Measurements from ENCODE around the gene LRG1. TPM values are rescaled to one million over a fixed set of nuclear protein-coding genes. Genes with fewer than 3 reads are reported as not detected.

LRG1 gene
- total RNA-seq, 2 donors from 2014 or later = 11.6 to 31.8 TPM

GRCh38 chr19:4519172-4519496 lies 20.7 kb downstream of the LRG1 start:
- intact Hi-C loops (cut with DNase I, micrococcal nuclease) = no loop called here
- ATAC-seq (no peak), DNase-seq (no peak)

- intact Hi-C loops (cut with DNase I, micrococcal nuclease) = no loop called here
- peak in 1 of 2 donors; percentile 73 for DNase-seq
- ATAC-seq = peak; percentile 56
Observed at GRCh38 chr19:4518345-4519171, 21.3 kb downstream of the LRG1 start, which contains the start of gene PLIN4. Gene PLIN4 (minus strand): TSS chr19:4518486. CDS start chr19:4518272, 214 bp downstream.

- ATAC-seq (no peak), DNase-seq (no peak)
- intact Hi-C loops (cut with DNase I, micrococcal nuclease) = no loop called here
Observed at GRCh38 chr19:4517451-4518057, 22.3 kb downstream of the LRG1 start.

GRCh38 chr19:4516939-4517300 lies 22.9 kb downstream of the LRG1 start:
- ATAC-seq = no peak
- intact Hi-C loops (cut with DNase I, micrococcal nuclease) = no loop called here
- no peak for DNase-seq

- intact Hi-C loops (cut with DNase I, micrococcal nuclease) = no loop called here
- DNase-seq (no peak), ATAC-seq (no peak)
Observed at GRCh38 chr19:4516199-4516938, 23.5 kb downstream of the LRG1 start.

- no peak for ATAC-seq
- intact Hi-C loops (cut with DNase I, micrococcal nuclease) = no loop called here
Observed at GRCh38 chr19:4515732-4516131, 24.1 kb downstream of the LRG1 start.

GRCh38 chr19:4513248-4513647 lies 26.6 kb downstream of the LRG1 start:
- ATAC-seq (no peak), DNase-seq (no peak)
- intact Hi-C loops (cut with DNase I, micrococcal nuclease) = no loop called here

More at GRCh38 chr19:4515732-4516131, 24.1 kb downstream of the LRG1 start:
- DNase-seq = no peak

- intact Hi-C loops (cut with DNase I, micrococcal nuclease) = no loop called here
- no peak for DNase-seq
- no peak for ATAC-seq
Observed at GRCh38 chr19:4512070-4512469, 27.8 kb downstream of the LRG1 start.

GRCh38 chr19:4511300-4512054 lies 28.4 kb downstream of the LRG1 start:
- intact Hi-C loops (cut with DNase I, micrococcal nuclease) = no loop called here

GRCh38 chr19:4510435-4511255 lies 29.2 kb downstream of the LRG1 start:
- no peak for DNase-seq
- intact Hi-C loops (cut with DNase I, micrococcal nuclease) = no loop called here
- no peak for ATAC-seq

More at GRCh38 chr19:4511300-4512054, 28.4 kb downstream of the LRG1 start:
- no peak for ATAC-seq
- no peak for DNase-seq

GRCh38 chr19:4508698-4509097 lies 31.1 kb downstream of the LRG1 start:
- no peak for DNase-seq
- ATAC-seq = no peak
- intact Hi-C loops (cut with DNase I, micrococcal nuclease) = no loop called here

- intact Hi-C loops (cut with DNase I, micrococcal nuclease) = no loop called here
- ATAC-seq = no peak
- no peak for DNase-seq
Observed at GRCh38 chr19:4507804-4508203, 32.0 kb downstream of the LRG1 start.

- no peak for DNase-seq
- intact Hi-C loops (cut with DNase I, micrococcal nuclease) = no loop called here
- ATAC-seq = no peak
Observed at GRCh38 chr19:4507150-4507452, 32.7 kb downstream of the LRG1 start.

GRCh38 chr19:4506449-4507149 lies 33.2 kb downstream of the LRG1 start:
- intact Hi-C loops (cut with DNase I, micrococcal nuclease) = no loop called here
- no peak for ATAC-seq
- DNase-seq = no peak

- intact Hi-C loops (cut with DNase I, micrococcal nuclease) = no loop called here
- DNase-seq (no peak), ATAC-seq (no peak)
Observed at GRCh38 chr19:4505570-4506448, 34.0 kb downstream of the LRG1 start.

GRCh38 chr19:4504891-4505569 lies 34.8 kb downstream of the LRG1 start:
- ATAC-seq (no peak), DNase-seq (no peak)
- intact Hi-C loops (cut with DNase I, micrococcal nuclease) = no loop called here

- intact Hi-C loops (cut with DNase I, micrococcal nuclease) = no loop called here
- DNase-seq (no peak), ATAC-seq (no peak)
Observed at GRCh38 chr19:4504297-4504701, 35.5 kb downstream of the LRG1 start.

All from left colon (tissue), 2 donors.